ENCODE data around the gene TAMALIN.

DNA sequence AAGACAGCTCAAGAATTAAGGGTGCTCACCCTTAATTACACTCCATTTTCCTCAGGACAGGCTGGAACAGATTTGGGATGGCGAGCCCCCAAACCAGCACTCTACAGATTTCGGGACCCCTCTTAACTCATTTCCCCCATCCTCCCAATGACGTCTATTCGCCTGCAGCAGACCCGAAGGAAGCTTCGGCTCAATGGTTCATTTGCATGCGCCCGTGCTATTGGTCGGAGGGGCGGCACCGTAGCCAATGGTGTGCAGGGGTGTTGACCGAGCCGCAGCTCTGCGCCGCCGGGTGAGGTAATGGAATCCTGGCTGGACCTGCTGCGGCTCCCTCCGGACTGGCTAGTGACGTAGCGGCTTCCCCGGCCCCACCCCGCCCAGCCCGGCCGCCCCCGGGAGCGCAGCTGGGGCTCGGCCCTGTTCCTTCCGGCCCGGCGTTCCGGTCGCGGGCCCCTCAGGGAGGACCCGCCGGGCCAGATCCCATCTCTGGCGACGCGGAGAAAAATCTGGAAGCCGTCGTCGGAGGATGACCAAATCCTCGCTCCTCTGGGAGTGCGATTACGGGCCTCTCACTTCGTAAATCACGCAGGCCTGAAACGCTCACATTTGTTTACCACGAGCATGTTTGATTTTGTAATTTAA is 26.2 kb downstream of the TAMALIN start:
- no peak for TF ChIP-seq CTCF (conservative IDR thresholded peaks at IDR 0.05; ENCODE audit: low read length)
- no peak for TF ChIP-seq EZH2phosphoT487 (IDR thresholded peaks at IDR 0.05; ENCODE audit: borderline replicate concordance)
